GOT3 (cell line): ENCODE results near the gene PLEKHM2.
"Not testable (repeated sequence)": the region's sequence is repeated elsewhere in the genome, so short reads cannot be mapped to it uniquely, and the experiment has no call there.

ENCODE experiments used
- DNase-seq: peaks from one replicate; lab custom pipeline; 2025; ENCODE audit warnings: mixed read lengths; lab: John Stamatoyannopoulos, UW

Gene PLEKHM2, protein sequence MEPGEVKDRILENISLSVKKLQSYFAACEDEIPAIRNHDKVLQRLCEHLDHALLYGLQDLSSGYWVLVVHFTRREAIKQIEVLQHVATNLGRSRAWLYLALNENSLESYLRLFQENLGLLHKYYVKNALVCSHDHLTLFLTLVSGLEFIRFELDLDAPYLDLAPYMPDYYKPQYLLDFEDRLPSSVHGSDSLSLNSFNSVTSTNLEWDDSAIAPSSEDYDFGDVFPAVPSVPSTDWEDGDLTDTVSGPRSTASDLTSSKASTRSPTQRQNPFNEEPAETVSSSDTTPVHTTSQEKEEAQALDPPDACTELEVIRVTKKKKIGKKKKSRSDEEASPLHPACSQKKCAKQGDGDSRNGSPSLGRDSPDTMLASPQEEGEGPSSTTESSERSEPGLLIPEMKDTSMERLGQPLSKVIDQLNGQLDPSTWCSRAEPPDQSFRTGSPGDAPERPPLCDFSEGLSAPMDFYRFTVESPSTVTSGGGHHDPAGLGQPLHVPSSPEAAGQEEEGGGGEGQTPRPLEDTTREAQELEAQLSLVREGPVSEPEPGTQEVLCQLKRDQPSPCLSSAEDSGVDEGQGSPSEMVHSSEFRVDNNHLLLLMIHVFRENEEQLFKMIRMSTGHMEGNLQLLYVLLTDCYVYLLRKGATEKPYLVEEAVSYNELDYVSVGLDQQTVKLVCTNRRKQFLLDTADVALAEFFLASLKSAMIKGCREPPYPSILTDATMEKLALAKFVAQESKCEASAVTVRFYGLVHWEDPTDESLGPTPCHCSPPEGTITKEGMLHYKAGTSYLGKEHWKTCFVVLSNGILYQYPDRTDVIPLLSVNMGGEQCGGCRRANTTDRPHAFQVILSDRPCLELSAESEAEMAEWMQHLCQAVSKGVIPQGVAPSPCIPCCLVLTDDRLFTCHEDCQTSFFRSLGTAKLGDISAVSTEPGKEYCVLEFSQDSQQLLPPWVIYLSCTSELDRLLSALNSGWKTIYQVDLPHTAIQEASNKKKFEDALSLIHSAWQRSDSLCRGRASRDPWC

DNA sequence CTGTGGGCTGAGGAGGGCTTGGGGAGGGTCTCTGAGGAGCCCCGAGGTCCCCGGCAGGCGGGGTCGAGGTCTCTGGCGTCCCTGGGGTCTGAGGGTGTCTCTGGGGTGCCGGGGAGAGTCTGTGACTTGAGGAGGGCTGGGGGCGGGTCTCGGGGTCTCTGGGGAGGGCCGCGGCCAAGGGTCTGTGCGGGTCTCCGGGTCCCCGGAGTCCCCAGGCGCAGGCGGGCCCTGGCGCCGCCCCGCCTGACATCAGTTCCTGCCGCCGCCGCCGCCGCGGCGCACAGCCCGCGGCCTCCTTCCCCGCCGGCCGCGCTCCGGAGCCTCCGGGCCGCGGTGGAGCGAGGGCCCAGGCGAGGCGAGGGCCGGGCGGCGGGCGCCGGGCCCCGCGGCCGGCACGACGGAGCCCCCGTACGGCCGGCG lies at the start of gene PLEKHM2:
Gene PLEKHM2 (plus strand): TSS at position 279 of the 420 bp plus-strand sequence. CDS start 239 bp downstream, outside the sequence.
- no peak for DNase-seq

GRCh38 chr1:15636436-15636835 lies 47.7 kb upstream of the PLEKHM2 start:
- DNase-seq, result no peak

DNA sequence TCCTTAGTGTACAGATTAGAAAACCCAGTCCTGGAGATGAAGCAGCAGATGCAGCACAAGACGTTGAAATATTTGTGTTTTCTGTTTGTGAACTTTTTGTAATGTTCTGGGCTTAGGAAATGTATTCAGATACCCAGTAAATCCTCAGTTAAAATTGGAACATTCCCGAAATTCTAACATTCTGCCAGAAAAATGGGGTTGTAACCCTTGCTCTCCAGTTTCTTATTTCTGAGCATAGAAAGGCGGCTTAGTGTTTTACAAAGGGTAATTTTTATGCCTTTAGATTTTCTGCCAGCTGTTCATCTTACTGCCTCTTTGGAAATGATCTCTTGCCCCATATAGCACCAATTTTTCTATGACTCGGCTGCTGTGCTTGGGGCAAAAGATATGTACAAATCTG lies 46.3 kb upstream of the PLEKHM2 start:
- no peak for DNase-seq

- DNase-seq, result no peak
Measured at GRCh38 chr1:15639262-15639661, 44.9 kb upstream of the PLEKHM2 start.

DNA sequence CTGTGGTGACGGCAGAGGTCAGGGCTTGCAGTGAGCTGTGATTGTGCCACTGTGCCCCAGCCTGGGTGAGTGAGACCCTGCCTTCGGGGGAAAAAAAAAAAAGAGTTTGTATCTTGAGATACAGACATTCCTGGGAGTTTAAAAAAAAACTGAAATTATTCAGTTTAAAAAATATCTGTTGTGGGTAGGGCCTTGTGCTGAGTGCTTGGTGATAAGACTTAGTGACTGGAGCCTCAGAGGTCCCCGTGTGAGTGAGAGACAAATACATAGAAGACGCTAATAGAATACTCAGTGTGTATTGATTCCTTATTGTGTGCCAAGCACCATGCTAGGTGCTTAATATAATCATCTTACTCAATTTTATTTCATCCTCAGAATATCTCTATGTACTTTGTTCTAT lies 44.2 kb upstream of the PLEKHM2 start:
- DNase-seq, result no peak

- DNase-seq, result no peak
Measured at GRCh38 chr1:15640667-15641066, 43.5 kb upstream of the PLEKHM2 start.

- no peak for DNase-seq
Measured at GRCh38 chr1:15649937-15650336, 34.2 kb upstream of the PLEKHM2 start.

GRCh38 chr1:15650433-15650832 lies 33.7 kb upstream of the PLEKHM2 start:
- no peak for DNase-seq

- not testable (repeated sequence) for DNase-seq
Measured at GRCh38 chr1:15652130-15652529, 32.0 kb upstream of the PLEKHM2 start.

GRCh38 chr1:15654091-15654690 lies 29.9 kb upstream of the PLEKHM2 start:
- no peak for DNase-seq

GRCh38 chr1:15656464-15656863 lies 27.7 kb upstream of the PLEKHM2 start:
- DNase-seq, result no peak

DNA sequence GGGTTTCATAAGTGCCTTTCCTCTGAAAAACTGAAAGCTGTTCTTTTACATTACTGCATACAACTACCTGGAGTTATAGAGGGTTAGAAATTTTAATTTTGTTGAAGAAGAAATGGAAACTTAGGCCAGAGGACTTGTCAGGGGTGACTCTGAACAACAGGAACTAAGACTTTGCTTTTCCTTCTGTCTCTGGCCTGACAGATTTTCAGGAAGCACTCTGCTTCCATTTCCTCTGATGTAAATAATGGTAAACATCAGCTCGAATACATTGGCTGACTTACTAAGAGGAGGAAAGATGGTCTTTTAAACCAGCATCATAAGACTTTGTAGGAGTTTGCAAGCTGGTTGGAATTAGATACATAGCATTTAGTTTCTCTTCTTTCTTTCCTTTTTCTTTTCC lies 27.1 kb upstream of the PLEKHM2 start:
- no peak for DNase-seq

GRCh38 chr1:15660151-15660550 lies 24.0 kb upstream of the PLEKHM2 start:
- no peak for DNase-seq

- DNase-seq, result no peak
Measured at GRCh38 chr1:15662477-15662876, 21.6 kb upstream of the PLEKHM2 start.

GRCh38 chr1:15663925-15664324 lies 20.2 kb upstream of the PLEKHM2 start:
- DNase-seq, result no peak

GRCh38 chr1:15667362-15667761 lies 16.8 kb upstream of the PLEKHM2 start:
- DNase-seq, result no peak

- no peak for DNase-seq
Measured at GRCh38 chr1:15668089-15668754, 15.9 kb upstream of the PLEKHM2 start.

- DNase-seq, result no peak
Measured at GRCh38 chr1:15669074-15669473, 15.0 kb upstream of the PLEKHM2 start.

DNA sequence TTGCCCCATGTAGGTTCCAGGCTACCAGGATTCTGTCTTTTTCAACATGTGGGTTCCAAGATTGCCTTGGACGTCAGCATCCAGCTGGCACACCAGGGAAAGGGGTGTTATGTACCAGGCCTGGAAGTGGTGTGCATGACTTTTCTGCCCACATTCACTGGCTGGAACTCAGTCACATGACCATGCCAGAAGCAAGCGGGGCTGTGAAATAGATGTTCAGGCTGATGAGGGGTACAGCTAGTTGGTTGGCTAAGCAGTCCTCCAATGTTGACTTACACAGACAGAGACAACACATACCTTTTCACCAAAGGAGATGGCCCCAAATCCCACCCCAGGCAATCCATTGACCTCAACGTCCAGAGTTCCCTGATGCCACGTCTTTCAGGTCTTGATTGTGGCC lies 14.3 kb upstream of the PLEKHM2 start:
- no peak for DNase-seq

DNA sequence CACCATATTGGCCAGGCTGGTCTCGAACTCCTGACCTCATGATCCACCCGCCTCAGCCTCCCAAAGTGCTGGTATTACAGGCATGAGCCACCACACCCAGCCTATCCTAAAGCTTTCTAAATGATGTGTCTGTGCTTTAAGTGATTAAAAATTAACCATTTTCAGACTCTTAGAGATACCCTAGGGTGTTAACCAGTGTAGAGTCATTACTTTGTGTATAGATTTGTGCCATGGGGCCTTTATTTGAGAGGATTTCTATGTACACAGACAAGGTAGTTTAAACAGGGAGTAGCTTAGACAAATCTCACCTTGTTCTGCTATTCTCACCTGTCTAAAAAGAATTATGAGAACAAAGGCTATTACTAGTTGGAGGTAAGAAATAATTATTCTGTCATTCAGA lies 12.7 kb upstream of the PLEKHM2 start:
- no peak for DNase-seq

DNA sequence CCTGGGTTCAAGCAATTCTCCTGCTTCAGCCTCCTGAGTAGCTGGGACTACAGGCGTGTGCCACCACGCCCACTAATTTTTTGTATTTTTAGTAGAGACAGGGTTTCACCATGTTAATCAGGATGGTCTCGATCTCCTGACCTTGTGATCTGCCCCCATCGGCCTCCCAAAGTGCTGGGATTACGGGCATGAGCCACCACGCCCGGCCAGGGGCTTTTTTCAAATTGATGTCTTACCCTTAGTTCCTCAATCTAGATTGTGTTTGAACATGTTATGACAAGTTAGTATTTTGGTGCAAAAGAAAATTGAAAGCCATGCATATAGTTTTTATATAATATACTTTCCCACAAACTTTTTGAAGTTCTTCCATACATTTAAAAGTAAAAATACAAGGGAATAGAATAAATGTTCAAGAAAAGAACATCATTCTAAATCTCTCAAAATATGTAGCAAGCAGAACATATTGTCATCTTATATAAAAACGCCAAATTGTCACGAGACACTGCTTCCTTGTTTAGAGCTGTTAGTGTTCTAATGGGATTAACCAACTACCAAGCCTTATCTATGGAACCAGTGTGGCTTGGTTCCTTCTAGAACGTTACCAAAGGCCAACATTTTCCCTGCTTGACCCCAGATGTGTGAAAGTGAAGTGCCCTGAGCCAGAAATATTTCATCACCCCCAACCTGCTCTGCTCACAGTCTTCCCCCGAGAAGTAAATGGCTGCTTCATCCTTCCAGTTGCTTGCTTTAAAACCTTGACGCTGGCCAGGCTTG lies 9.5 kb upstream of the PLEKHM2 start:
- DNase-seq, result no peak
